Keratinocyte (primary cell): ENCODE data around the gene UCP2. TPM values are rescaled to one million over a fixed set of nuclear protein-coding genes. Genes with fewer than 3 reads are reported as not detected.

ENCODE experiments used
- DNase-seq: peaks from one replicate; pipeline ENCODE4 v3.0.0-alpha.2; 2011; ENCODE audit warnings: low read depth, missing footprints, low spot score
- FAIRE-seq: peaks from 2 replicates; lab custom pipeline; 2011; peaks lifted over from hg19 to GRCh38; lab: Jason Lieb, UNC
- H2AFZ ChIP-seq: 2 replicates; pipeline ENCODE4 v1.6.0; 2012; ENCODE audit warnings: low read length, control low read depth, inconsistent platforms; ENCODE audit not compliant: control insufficient read depth
- H3K27ac ChIP-seq: 2 replicates; pipeline ENCODE4 v1.5.1; 2011; ENCODE audit warnings: low read length; ENCODE audit not compliant: control insufficient read depth, insufficient read depth
- H3K27me3 ChIP-seq: 3 replicates; pipeline ENCODE4 v1.6.0; 2011; ENCODE audit warnings: low read length; ENCODE audit not compliant: control insufficient read depth, insufficient read depth; ENCODE audit errors: extremely low read depth
- H3K36me3 ChIP-seq, 2 experiments: 2 replicates in 1 of 2; 3 replicates in 1 of 2; pipeline ENCODE4 v1.5.1; 2011; ENCODE audit warnings: low read length in 2 of 2, mild to moderate bottlenecking in 1 of 2; ENCODE audit not compliant: control insufficient read depth in 2 of 2, insufficient read depth in 2 of 2; ENCODE audit errors: extremely low read depth in 1 of 2
- H3K4me1 ChIP-seq: 3 replicates; pipeline ENCODE4 v1.5.1; 2011; ENCODE audit warnings: low read length; ENCODE audit not compliant: control insufficient read depth, insufficient read depth; ENCODE audit errors: extremely low read depth
- H3K4me2 ChIP-seq: 3 replicates; pipeline ENCODE4 v1.6.0; 2011; ENCODE audit warnings: low read depth, low read length; ENCODE audit not compliant: control insufficient read depth, insufficient read depth; ENCODE audit errors: extremely low read depth
- H3K4me3 ChIP-seq, 3 experiments: fragments of 200-600 bp in 1 of 3; sonication (generic) in 1 of 3; 2 replicates in 2 of 3; 3 replicates in 1 of 3; pipeline ENCODE4 v1.5.1; 2011 to 2016; ENCODE audit warnings: low read length in 3 of 3, mild to moderate bottlenecking in 3 of 3, control low read depth in 2 of 3, inconsistent platforms in 1 of 3, low read depth in 1 of 3, mixed read lengths in 1 of 3, mixed run types in 1 of 3, moderate library complexity in 1 of 3; ENCODE audit not compliant: control insufficient read depth in 2 of 3, insufficient read depth in 2 of 3; ENCODE audit errors: extremely low read depth in 1 of 3
- H3K79me2 ChIP-seq: 2 replicates; pipeline ENCODE4 v1.6.0; 2012; ENCODE audit warnings: low read length; ENCODE audit not compliant: control insufficient read depth, insufficient read depth
- H3K9ac ChIP-seq: 3 replicates; pipeline ENCODE4 v1.6.0; 2011; ENCODE audit warnings: low read length; ENCODE audit not compliant: control insufficient read depth, insufficient read depth; ENCODE audit errors: extremely low read depth
- H3K9me1 ChIP-seq: 3 replicates; pipeline ENCODE4 v1.6.0; 2011; ENCODE audit warnings: low read length; ENCODE audit not compliant: control insufficient read depth, insufficient read depth; ENCODE audit errors: extremely low read depth
- H3K9me3 ChIP-seq: 2 replicates; pipeline ENCODE4 v1.5.1; 2012; ENCODE audit warnings: low read depth, low read length; ENCODE audit not compliant: control insufficient read depth
- H4K20me1 ChIP-seq: 3 replicates; pipeline ENCODE4 v1.6.0; 2011; ENCODE audit warnings: low read length; ENCODE audit not compliant: control insufficient read depth, insufficient read depth; ENCODE audit errors: extremely low read depth
- CTCF ChIP-seq, 3 experiments: IDR thresholded peaks in 1 of 3; conservative IDR thresholded peaks in 1 of 3; optimal IDR thresholded peaks in 1 of 3; 2 replicates in 2 of 3; 3 replicates in 1 of 3; pipeline versions ENCODE3 to v1.5.1; 2011; ENCODE audit warnings: low read length in 3 of 3, mild to moderate bottlenecking in 3 of 3, moderate library complexity in 2 of 3, control low read depth in 1 of 3, inconsistent platforms in 1 of 3; ENCODE audit not compliant: insufficient read depth in 2 of 3; ENCODE audit errors: extremely low read depth in 1 of 3
- EZH2 ChIP-seq: IDR thresholded peaks from one replicate; pipeline ENCODE4 v1.6.1; 2012; ENCODE audit warnings: inconsistent platforms, mild to moderate bottlenecking, low read length, moderate library complexity
- dilution Hi-C: fragments of 300-500 bp; cut with MboI; formaldehyde crosslinking; loops from one replicate; pipeline ENCODE4 v1.7.0; 2020; ENCODE audit warnings: low sequenced_read_pairs; ENCODE audit not compliant: extremely low pct_ligation_motif_present
- polyA plus RNA-seq, 5 experiments: library from polyadenylated mRNA; depleted of rRNA in 3 of 5; stranded (reverse) in 3 of 5; stranded (forward) in 1 of 5; unstranded in 1 of 5; fragments of >200 nt; gene quantifications; 1 replicate in 1 of 5; 2 replicates in 3 of 5; 3 replicates in 1 of 5; pipeline versions ENCODE4 v1.2.1 to v1.2.3, GENCODE V29; 2011 to 2012; ENCODE audit warnings: missing spikeins in 2 of 5, low read depth in 1 of 5, low replicate concordance in 1 of 5

UCP2 gene
- polyA plus RNA-seq, 1 donor (not counting 4 experiments of a cell fraction or from before 2014, with no cell fraction given), result 1.1 TPM

DNA sequence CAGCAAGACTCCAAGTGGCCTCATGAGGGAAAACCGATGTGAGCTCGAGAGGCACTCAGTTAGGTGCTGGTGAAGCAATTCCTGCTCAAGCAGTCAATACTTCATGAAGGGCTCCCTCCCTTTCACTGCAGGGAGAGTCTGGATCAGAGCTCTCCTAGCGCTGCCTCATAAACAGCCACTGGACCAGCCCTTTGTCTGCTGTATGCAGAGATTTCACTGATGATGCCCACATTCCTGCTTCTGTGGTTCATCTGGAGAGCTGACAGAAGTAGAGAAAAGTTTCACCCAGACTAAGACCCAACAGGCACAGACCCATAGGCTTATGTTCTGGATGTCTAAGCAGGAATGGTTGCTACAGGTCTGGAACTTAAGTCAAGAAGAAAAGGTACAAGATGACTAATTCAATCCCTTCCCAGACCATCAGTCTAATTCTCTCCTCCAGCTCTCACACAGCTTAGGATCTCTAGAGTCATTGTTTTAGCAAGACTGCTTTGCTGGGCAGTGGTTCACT, 4.0 kb downstream of the UCP2 start:
- no peak overlapping the region for H3K4me3 ChIP-seq
- H3K27ac ChIP-seq, result no peak overlapping the region
- no peak for FAIRE-seq

DNA sequence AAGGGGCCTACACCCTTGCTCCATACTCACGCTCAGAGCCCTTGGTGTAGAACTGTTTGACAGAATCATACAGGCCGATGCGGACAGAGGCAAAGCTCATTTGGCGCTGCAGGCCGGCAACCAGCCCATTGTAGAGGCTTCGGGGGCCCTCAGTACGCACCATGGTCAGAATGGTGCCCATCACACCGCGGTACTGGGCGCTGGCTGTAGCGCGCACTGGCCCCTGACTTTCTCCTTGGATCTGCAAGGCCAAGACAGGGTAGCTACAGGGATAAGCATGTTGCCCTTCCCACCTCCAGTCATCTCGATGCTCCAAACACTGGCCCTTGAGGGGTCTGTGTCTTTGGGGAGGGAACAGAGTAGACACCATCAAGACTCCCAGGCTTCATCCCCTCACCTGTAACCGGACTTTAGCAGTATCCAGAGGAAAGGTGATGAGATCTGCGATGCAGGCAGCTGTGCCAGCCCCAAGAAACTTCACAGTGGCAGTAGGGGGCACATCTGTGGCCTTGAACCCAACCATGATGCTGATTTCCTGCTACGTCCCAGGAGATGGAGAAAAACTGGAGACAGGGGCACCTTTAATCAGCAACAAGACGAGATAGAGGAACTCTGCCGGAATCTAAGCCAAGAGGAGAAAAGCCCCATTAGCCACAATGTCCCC, 4.7 kb downstream of the UCP2 start:
- H3K79me2 ChIP-seq, result no peaks in the 10 kb centered on the region
- H3K9me3 ChIP-seq, result no peaks in the 10 kb centered on the region
- H3K4me3 ChIP-seq, result no peak overlapping the region
- no peak overlapping the region for H3K9ac ChIP-seq
- FAIRE-seq, result no peak
- H3K36me3 ChIP-seq, result no peaks in the 10 kb centered on the region
- H3K27me3 ChIP-seq, result peaks cover 3% of the 10 kb centered on the region
- DNase-seq, result no peak
- H3K27ac ChIP-seq, result no peak overlapping the region
- H3K4me1 ChIP-seq, result peaks cover 14% of the 10 kb centered on the region
- TF ChIP-seq CTCF (optimal IDR thresholded peaks at IDR 0.05 in 1 of 3, IDR thresholded peaks at IDR 0.05 in 1 of 3, conservative IDR thresholded peaks at IDR 0.05 in 1 of 3; ENCODE audit: extremely low read depth in 1 of 3, insufficient read depth in 2 of 3, low read length in 3 of 3) (no peak), EZH2 (no peak)
- dilution Hi-C loops, result no loop called here
- H4K20me1 ChIP-seq, result no peaks in the 10 kb centered on the region
- H2AFZ ChIP-seq, result no peak overlapping the region
- H3K9me1 ChIP-seq, result no peaks in the 10 kb centered on the region
- H3K4me2 ChIP-seq, result no peak overlapping the region

More for the DNA sequence above, 4.0 kb downstream of the UCP2 start:
- no peak for DNase-seq
- Histone ChIP-seq H3K9me1 (no peaks in the 10 kb centered on the region), H4K20me1 (no peaks in the 10 kb centered on the region), H3K27me3 (peaks cover 3% of the 10 kb centered on the region), H3K36me3 (no peaks in the 10 kb centered on the region), H3K4me1 (peaks cover 16% of the 10 kb centered on the region), H3K9ac (no peak overlapping the region), H2AFZ (no peak overlapping the region), H3K79me2 (no peaks in the 10 kb centered on the region), H3K4me2 (no peak overlapping the region), H3K9me3 (no peaks in the 10 kb centered on the region)
- dilution Hi-C loops, result no loop called here
- TF ChIP-seq EZH2 (no peak), CTCF (optimal IDR thresholded peaks at IDR 0.05 in 1 of 3, IDR thresholded peaks at IDR 0.05 in 1 of 3, conservative IDR thresholded peaks at IDR 0.05 in 1 of 3; ENCODE audit: extremely low read depth in 1 of 3, insufficient read depth in 2 of 3, low read length in 3 of 3) (no peak)
